ENCODE measurements around the gene UNC13A. TPM values are rescaled to one million over a fixed set of nuclear protein-coding genes. Genes with fewer than 3 reads are reported as not detected.

The UNC13A gene
- total RNA-seq, 1 experiment from 2014 or later: 41.1 TPM

DNA sequence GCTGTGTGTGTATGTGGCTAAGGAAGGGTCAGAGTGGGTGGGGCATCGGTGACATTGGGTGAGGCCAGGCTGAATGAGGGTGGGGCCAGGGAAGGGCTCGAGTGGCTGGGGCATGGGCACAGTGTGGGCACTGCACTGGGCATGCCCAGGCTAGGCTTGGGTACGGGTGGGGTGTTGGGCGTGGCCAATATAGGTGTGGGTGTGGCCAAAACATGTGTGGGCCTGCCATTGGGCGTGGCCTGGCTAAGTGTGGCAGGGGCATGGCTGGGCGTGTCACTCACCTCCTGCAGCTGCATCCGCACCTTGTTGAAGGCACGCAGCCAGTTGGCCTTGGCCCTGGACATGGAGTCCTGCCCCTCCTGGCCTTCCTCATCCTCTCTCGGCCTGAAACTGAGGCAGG is 33.2 kb downstream of the UNC13A start:
- no peak overlapping the region for H3K4me3 Mint-ChIP-seq
- DNase-seq (ENCODE audit: low spot score): peak; percentile 50
- peak overlapping the region; percentile 86 for H3K27ac Mint-ChIP-seq

DNA sequence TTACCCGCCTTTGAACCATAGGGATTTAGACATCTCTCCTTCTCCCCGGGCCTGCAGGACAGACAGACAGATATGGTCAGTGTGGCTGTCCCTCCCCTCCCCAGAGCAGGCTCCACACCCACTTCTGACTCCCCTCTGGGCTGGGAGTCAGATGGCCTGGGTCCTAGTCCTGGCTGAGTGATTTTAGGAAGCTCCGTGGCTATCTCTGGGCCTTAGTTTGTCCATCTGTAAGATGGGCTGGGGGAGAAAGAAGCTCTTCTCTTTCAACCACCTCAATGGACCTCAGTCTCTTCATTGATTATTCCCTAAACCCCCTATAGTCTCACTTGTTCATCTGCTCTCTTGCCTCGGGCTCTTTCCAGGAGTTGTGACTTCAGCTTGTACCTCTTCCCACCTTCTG is 35.5 kb downstream of the UNC13A start:
- DNase-seq (ENCODE audit: low spot score) (no peak), ATAC-seq (no peak)
- Mint-ChIP-seq H3K4me3 (no peak overlapping the region), H3K36me3 (peaks cover 46% of the 10 kb centered on the region), H3K9me3 (peaks cover 9% of the 10 kb centered on the region), H3K4me1 (peaks cover 8% of the 10 kb centered on the region), H3K27ac (0 out of 2 replicates have a peak overlapping the region, but pooled peaks have one; percentile 13), H3K27me3 (ENCODE audit: low read depth) (no peaks in the 10 kb centered on the region; the same call in 1 of the 2 replicates)
- ChIA-PET CTCF (interaction anchor here (0.7 kb wide), 1 partner anchor 209 kb away, joined by 4 read pairs; no protein-coding TSS in a partner anchor), POLR2A (no interaction called here)
- TF ChIP-seq, protein P1, sequence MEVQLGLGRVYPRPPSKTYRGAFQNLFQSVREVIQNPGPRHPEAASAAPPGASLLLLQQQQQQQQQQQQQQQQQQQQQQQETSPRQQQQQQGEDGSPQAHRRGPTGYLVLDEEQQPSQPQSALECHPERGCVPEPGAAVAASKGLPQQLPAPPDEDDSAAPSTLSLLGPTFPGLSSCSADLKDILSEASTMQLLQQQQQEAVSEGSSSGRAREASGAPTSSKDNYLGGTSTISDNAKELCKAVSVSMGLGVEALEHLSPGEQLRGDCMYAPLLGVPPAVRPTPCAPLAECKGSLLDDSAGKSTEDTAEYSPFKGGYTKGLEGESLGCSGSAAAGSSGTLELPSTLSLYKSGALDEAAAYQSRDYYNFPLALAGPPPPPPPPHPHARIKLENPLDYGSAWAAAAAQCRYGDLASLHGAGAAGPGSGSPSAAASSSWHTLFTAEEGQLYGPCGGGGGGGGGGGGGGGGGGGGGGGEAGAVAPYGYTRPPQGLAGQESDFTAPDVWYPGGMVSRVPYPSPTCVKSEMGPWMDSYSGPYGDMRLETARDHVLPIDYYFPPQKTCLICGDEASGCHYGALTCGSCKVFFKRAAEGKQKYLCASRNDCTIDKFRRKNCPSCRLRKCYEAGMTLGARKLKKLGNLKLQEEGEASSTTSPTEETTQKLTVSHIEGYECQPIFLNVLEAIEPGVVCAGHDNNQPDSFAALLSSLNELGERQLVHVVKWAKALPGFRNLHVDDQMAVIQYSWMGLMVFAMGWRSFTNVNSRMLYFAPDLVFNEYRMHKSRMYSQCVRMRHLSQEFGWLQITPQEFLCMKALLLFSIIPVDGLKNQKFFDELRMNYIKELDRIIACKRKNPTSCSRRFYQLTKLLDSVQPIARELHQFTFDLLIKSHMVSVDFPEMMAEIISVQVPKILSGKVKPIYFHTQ (CRISPR knock-in tag; IDR thresholded peaks at IDR 0.05): no peak
- TF ChIP-seq, protein P2, sequence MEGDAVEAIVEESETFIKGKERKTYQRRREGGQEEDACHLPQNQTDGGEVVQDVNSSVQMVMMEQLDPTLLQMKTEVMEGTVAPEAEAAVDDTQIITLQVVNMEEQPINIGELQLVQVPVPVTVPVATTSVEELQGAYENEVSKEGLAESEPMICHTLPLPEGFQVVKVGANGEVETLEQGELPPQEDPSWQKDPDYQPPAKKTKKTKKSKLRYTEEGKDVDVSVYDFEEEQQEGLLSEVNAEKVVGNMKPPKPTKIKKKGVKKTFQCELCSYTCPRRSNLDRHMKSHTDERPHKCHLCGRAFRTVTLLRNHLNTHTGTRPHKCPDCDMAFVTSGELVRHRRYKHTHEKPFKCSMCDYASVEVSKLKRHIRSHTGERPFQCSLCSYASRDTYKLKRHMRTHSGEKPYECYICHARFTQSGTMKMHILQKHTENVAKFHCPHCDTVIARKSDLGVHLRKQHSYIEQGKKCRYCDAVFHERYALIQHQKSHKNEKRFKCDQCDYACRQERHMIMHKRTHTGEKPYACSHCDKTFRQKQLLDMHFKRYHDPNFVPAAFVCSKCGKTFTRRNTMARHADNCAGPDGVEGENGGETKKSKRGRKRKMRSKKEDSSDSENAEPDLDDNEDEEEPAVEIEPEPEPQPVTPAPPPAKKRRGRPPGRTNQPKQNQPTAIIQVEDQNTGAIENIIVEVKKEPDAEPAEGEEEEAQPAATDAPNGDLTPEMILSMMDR (IDR thresholded peaks at IDR 0.05): no peak
- no peak for TF ChIP-seq CBFB (CRISPR knock-in tag; IDR thresholded peaks at IDR 0.05; ENCODE audit: low read depth)
- no peak for TF ChIP-seq RORB (CRISPR knock-in tag; IDR thresholded peaks at IDR 0.05)
- TF ChIP-seq TEAD1 (CRISPR knock-in tag; IDR thresholded peaks at IDR 0.05): no peak
- TF ChIP-seq, protein P3, sequence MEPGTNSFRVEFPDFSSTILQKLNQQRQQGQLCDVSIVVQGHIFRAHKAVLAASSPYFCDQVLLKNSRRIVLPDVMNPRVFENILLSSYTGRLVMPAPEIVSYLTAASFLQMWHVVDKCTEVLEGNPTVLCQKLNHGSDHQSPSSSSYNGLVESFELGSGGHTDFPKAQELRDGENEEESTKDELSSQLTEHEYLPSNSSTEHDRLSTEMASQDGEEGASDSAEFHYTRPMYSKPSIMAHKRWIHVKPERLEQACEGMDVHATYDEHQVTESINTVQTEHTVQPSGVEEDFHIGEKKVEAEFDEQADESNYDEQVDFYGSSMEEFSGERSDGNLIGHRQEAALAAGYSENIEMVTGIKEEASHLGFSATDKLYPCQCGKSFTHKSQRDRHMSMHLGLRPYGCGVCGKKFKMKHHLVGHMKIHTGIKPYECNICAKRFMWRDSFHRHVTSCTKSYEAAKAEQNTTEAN (CRISPR knock-in tag; IDR thresholded peaks at IDR 0.05): no peak
- TF ChIP-seq CREB1 (CRISPR knock-in tag; IDR thresholded peaks at IDR 0.05): no peak
- no peak for TF ChIP-seq ZNF396 (CRISPR knock-in tag; IDR thresholded peaks at IDR 0.05; ENCODE audit: borderline replicate concordance)
- no peak for TF ChIP-seq SMAD3 (CRISPR knock-in tag; IDR thresholded peaks at IDR 0.05; ENCODE audit: borderline replicate concordance)
- TF ChIP-seq SMAD4 (CRISPR knock-in tag; IDR thresholded peaks at IDR 0.05): no peak
- no peak for TF ChIP-seq NR3C1 (CRISPR knock-in tag; conservative IDR thresholded peaks at IDR 0.05; ENCODE audit: low read depth)
- no peak for TF ChIP-seq IRF2 (CRISPR knock-in tag; IDR thresholded peaks at IDR 0.05; ENCODE audit: borderline replicate concordance, low read depth)

More for the DNA sequence above, 33.2 kb downstream of the UNC13A start:
- peak; percentile 93 for ATAC-seq
- CTCF ChIA-PET: no interaction called here
- H3K36me3 Mint-ChIP-seq: peaks cover 46% of the 10 kb centered on the region
- POLR2A ChIA-PET: no interaction called here
- peaks cover 9% of the 10 kb centered on the region for H3K9me3 Mint-ChIP-seq
- peaks cover 8% of the 10 kb centered on the region for H3K4me1 Mint-ChIP-seq
- TF ChIP-seq, protein P4, sequence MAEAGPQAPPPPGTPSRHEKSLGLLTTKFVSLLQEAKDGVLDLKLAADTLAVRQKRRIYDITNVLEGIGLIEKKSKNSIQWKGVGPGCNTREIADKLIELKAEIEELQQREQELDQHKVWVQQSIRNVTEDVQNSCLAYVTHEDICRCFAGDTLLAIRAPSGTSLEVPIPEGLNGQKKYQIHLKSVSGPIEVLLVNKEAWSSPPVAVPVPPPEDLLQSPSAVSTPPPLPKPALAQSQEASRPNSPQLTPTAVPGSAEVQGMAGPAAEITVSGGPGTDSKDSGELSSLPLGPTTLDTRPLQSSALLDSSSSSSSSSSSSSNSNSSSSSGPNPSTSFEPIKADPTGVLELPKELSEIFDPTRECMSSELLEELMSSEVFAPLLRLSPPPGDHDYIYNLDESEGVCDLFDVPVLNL (CRISPR knock-in tag; IDR thresholded peaks at IDR 0.05; ENCODE audit: borderline replicate concordance, low read depth): 0 out of 2 replicates have a peak, but pooled peaks have one; percentile 31
- TF ChIP-seq SP1 (CRISPR knock-in tag; conservative IDR thresholded peaks at IDR 0.05): peak; percentile 50; the same call in 1 of the 2 replicates
- TF ChIP-seq, protein P5, sequence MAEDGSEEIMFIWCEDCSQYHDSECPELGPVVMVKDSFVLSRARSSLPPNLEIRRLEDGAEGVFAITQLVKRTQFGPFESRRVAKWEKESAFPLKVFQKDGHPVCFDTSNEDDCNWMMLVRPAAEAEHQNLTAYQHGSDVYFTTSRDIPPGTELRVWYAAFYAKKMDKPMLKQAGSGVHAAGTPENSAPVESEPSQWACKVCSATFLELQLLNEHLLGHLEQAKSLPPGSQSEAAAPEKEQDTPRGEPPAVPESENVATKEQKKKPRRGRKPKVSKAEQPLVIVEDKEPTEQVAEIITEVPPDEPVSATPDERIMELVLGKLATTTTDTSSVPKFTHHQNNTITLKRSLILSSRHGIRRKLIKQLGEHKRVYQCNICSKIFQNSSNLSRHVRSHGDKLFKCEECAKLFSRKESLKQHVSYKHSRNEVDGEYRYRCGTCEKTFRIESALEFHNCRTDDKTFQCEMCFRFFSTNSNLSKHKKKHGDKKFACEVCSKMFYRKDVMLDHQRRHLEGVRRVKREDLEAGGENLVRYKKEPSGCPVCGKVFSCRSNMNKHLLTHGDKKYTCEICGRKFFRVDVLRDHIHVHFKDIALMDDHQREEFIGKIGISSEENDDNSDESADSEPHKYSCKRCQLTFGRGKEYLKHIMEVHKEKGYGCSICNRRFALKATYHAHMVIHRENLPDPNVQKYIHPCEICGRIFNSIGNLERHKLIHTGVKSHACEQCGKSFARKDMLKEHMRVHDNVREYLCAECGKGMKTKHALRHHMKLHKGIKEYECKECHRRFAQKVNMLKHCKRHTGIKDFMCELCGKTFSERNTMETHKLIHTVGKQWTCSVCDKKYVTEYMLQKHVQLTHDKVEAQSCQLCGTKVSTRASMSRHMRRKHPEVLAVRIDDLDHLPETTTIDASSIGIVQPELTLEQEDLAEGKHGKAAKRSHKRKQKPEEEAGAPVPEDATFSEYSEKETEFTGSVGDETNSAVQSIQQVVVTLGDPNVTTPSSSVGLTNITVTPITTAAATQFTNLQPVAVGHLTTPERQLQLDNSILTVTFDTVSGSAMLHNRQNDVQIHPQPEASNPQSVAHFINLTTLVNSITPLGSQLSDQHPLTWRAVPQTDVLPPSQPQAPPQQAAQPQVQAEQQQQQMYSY (CRISPR knock-in tag; IDR thresholded peaks at IDR 0.05): no peak
- TF ChIP-seq ZNF232 (CRISPR knock-in tag; IDR thresholded peaks at IDR 0.05): no peak
- TF ChIP-seq ZNF396 (CRISPR knock-in tag; IDR thresholded peaks at IDR 0.05; ENCODE audit: borderline replicate concordance): no peak
- no peaks in the 10 kb centered on the region; the same call in 1 of the 2 replicates for H3K27me3 Mint-ChIP-seq (ENCODE audit: low read depth)

Data from WTC11 (cell line).